Activated CD4-positive, alpha-beta memory T cell treated with anti-CD3 and anti-CD28 coated beads for 36 hours (primary cell): Measurements from ENCODE around the gene CYTH1. TPM values are rescaled to one million over a fixed set of nuclear protein-coding genes. Genes with fewer than 3 reads are reported as not detected.
"Not testable (repeated sequence)": the region's sequence is repeated elsewhere in the genome, so short reads cannot be mapped to it uniquely, and the experiment has no call there.

Experiments used
- CTCF ChIA-PET: fragments of 350-600 bp; sonication (Branson Sonifier 250); formaldehyde crosslinking; loops from one replicate; lab custom pipeline; 2021; ENCODE audit warnings: antibody characterized with exemption, inconsistent platforms; lab: Charles Lee
- POLR2A ChIA-PET: fragments of 350-600 bp; sonication (Branson Sonifier 250); formaldehyde crosslinking; loops from one replicate; lab custom pipeline; 2021; ENCODE audit warnings: antibody characterized with exemption; lab: Charles Lee
- DNase-seq: peaks from one replicate; pipeline ENCODE4 v3.0.0-alpha.2; 2020
- H3K27ac Mint-ChIP-seq: one replicate; pipeline ENCODE4 v1.8.0; 2021; ENCODE audit warnings: mixed read lengths
- H3K27me3 Mint-ChIP-seq: one replicate; pipeline ENCODE4 v1.8.0; 2021; ENCODE audit warnings: mixed read lengths
- H3K36me3 Mint-ChIP-seq: one replicate; pipeline ENCODE4 v1.8.0; 2021; ENCODE audit warnings: mixed read lengths
- H3K4me1 Mint-ChIP-seq: one replicate; pipeline ENCODE4 v1.8.0; 2021; ENCODE audit warnings: low read depth, mixed read lengths
- H3K4me3 Mint-ChIP-seq: one replicate; pipeline ENCODE4 v1.8.0; 2021; ENCODE audit warnings: mild to moderate bottlenecking, mixed read lengths
- H3K9me3 Mint-ChIP-seq: one replicate; pipeline ENCODE4 v1.8.0; 2021; ENCODE audit warnings: mixed read lengths
- intact Hi-C: fragments of 100-400 bp; cut with micrococcal nuclease; formaldehyde crosslinking; loops from one replicate; pipeline ENCODE4 v1.15.1; 2023
- total RNA-seq, 2 experiments: library from RNA; stranded (reverse); gene quantifications; one replicate each; pipeline ENCODE4 v1.2.3, GENCODE V29; 2021

Gene CYTH1
- total RNA-seq, 2 experiments from 2014 or later, result 184 to 204 TPM

- peaks cover 18% of the 10 kb centered on the region for H3K36me3 Mint-ChIP-seq
- no peaks in the 10 kb centered on the region for H3K9me3 Mint-ChIP-seq
- POLR2A ChIA-PET, result interaction anchor here (0.9 to 2.5 kb wide), 5 partner anchors 9 to 38 kb away, joined by 4 to 14 read pairs (median 6); no protein-coding TSS in a partner anchor
- no peaks in the 10 kb centered on the region for H3K27me3 Mint-ChIP-seq
- CTCF ChIA-PET, result interaction anchor here (0.6 to 4.3 kb wide), 8 partner anchors 15 to 287 kb away, joined by 3 to 22 read pairs (median 4); no protein-coding TSS in a partner anchor
- H3K4me3 Mint-ChIP-seq, result no peak overlapping the region
- intact Hi-C loops, result no loop called here
- H3K4me1 Mint-ChIP-seq, result peaks cover 49% of the 10 kb centered on the region
- DNase-seq, result no peak
- peak overlapping the region; percentile 28 for H3K27ac Mint-ChIP-seq
These were observed 2.3 kb upstream of the CYTH1 start for GRCh38 chr17:78784352-78784751.

GRCh38 chr17:78783711-78784324 lies 1.7 kb upstream of the CYTH1 start:
- POLR2A ChIA-PET, result interaction anchor here (0.9 to 2.5 kb wide), 4 partner anchors 9 to 39 kb away, joined by 5 to 14 read pairs (median 8); no protein-coding TSS in a partner anchor

GRCh38 chr17:78781104-78781892 lies 775 bp downstream of the CYTH1 start:
- CTCF ChIA-PET, result interaction anchor here (1.1 to 1.7 kb wide), 4 partner anchors 13 to 35 kb away, joined by 3 to 6 read pairs (median 4); no protein-coding TSS in a partner anchor

More at GRCh38 chr17:78783711-78784324, 1.7 kb upstream of the CYTH1 start:
- peaks cover 21% of the 10 kb centered on the region for H3K36me3 Mint-ChIP-seq
- H3K4me3 Mint-ChIP-seq, result peak overlapping the region; percentile 17
- DNase-seq, result no peak
- CTCF ChIA-PET, result interaction anchor here (0.6 to 4.3 kb wide), 8 partner anchors 15 to 287 kb away, joined by 3 to 22 read pairs (median 4); no protein-coding TSS in a partner anchor
- H3K27ac Mint-ChIP-seq, result peak overlapping the region; percentile 28
- H3K9me3 Mint-ChIP-seq, result no peaks in the 10 kb centered on the region
- peaks cover 48% of the 10 kb centered on the region for H3K4me1 Mint-ChIP-seq
- intact Hi-C loops, result loop anchor here (2.0 kb wide), 1 partner anchor 57 kb away; the partner anchor contains the start of gene USP36
- no peaks in the 10 kb centered on the region for H3K27me3 Mint-ChIP-seq

GRCh38 chr17:78780335-78780734 lies 1.7 kb downstream of the CYTH1 start:
- Mint-ChIP-seq H3K9me3 (no peaks in the 10 kb centered on the region), H3K4me3 (peak overlapping the region; percentile 90), H3K36me3 (peaks cover 25% of the 10 kb centered on the region), H3K27ac (peak overlapping the region; percentile 98), H3K27me3 (no peaks in the 10 kb centered on the region), H3K4me1 (peaks cover 47% of the 10 kb centered on the region)
- ChIA-PET CTCF (interaction anchor here (0.6 to 1.7 kb wide), 6 partner anchors 12 to 34 kb away, joined by 3 to 6 read pairs (median 4); no protein-coding TSS in a partner anchor), POLR2A (interaction anchor here (0.5 to 18.3 kb wide), 17 partner anchors 8 to 422 kb away, joined by 3 to 481 read pairs (median 5); no protein-coding TSS in a partner anchor)
- intact Hi-C loops, result no loop called here
- DNase-seq, result peak; percentile 46

More at GRCh38 chr17:78781104-78781892, 775 bp downstream of the CYTH1 start:
- Mint-ChIP-seq H3K27me3 (no peaks in the 10 kb centered on the region), H3K4me1 (peaks cover 46% of the 10 kb centered on the region), H3K27ac (peak overlapping the region; percentile 98), H3K36me3 (peaks cover 22% of the 10 kb centered on the region), H3K9me3 (no peaks in the 10 kb centered on the region), H3K4me3 (peak overlapping the region; percentile 90)
- intact Hi-C loops, result no loop called here
- POLR2A ChIA-PET, result interaction anchor here (0.6 to 18.3 kb wide), 12 partner anchors 8 to 423 kb away, joined by 3 to 481 read pairs (median 5); no protein-coding TSS in a partner anchor
- DNase-seq, result peak; percentile 58

- CTCF ChIA-PET, result interaction anchor here (0.6 to 1.7 kb wide), 4 partner anchors 19 to 33 kb away, joined by 3 to 6 read pairs (median 4); no protein-coding TSS in a partner anchor
- Mint-ChIP-seq H3K4me1 (peaks cover 45% of the 10 kb centered on the region), H3K27ac (peak overlapping the region; percentile 98), H3K9me3 (no peaks in the 10 kb centered on the region), H3K36me3 (peaks cover 29% of the 10 kb centered on the region), H3K27me3 (no peaks in the 10 kb centered on the region), H3K4me3 (peak overlapping the region; percentile 90)
- POLR2A ChIA-PET, result interaction anchor here (0.5 to 18.3 kb wide), 14 partner anchors 8 to 1058 kb away, joined by 3 to 481 read pairs (median 5); no protein-coding TSS in a partner anchor
- DNase-seq, result peak; percentile 79
- intact Hi-C loops, result loop anchor here (1.0 to 5.0 kb wide), 2 partner anchors 32 to 43 kb away; no protein-coding TSS in a partner anchor
These were observed 2.2 kb downstream of the CYTH1 start for GRCh38 chr17:78779850-78780249.

- H3K27ac Mint-ChIP-seq, result peak overlapping the region; percentile 98
- H3K9me3 Mint-ChIP-seq, H3K27me3 Mint-ChIP-seq, DNase-seq: not testable (repeated sequence)
- intact Hi-C loops, result loop anchor here (1.0 to 5.0 kb wide), 2 partner anchors 31 to 42 kb away; no protein-coding TSS in a partner anchor
- ChIA-PET POLR2A (interaction anchor here (0.6 to 18.3 kb wide), 11 partner anchors 7 to 1058 kb away, joined by 3 to 481 read pairs (median 7); no protein-coding TSS in a partner anchor), CTCF (interaction anchor here (1.7 kb wide), 1 partner anchor 31 kb away, joined by 6 read pairs; no protein-coding TSS in a partner anchor)
- H3K4me3 Mint-ChIP-seq, result peak overlapping the region; percentile 90
- H3K36me3 Mint-ChIP-seq, result peaks cover 34% of the 10 kb centered on the region
- H3K4me1 Mint-ChIP-seq, result peaks cover 47% of the 10 kb centered on the region
These were observed 2.8 kb downstream of the CYTH1 start for GRCh38 chr17:78779286-78779651.

GRCh38 chr17:78777881-78778280 lies 4.2 kb downstream of the CYTH1 start:
- ChIA-PET CTCF (no interaction called here), POLR2A (interaction anchor here (1.0 to 18.3 kb wide), 5 partner anchors 9 to 400 kb away, joined by 3 to 481 read pairs (median 6); partner anchors contain the start of gene PGS1)
- intact Hi-C loops, result loop anchor here (1.0 to 5.0 kb wide), 2 partner anchors 27 to 41 kb away; no protein-coding TSS in a partner anchor
- Mint-ChIP-seq H3K4me1 (peaks cover 43% of the 10 kb centered on the region), H3K27ac (peak overlapping the region; percentile 99), H3K4me3 (peak overlapping the region; percentile 66), H3K9me3 (no peaks in the 10 kb centered on the region), H3K27me3 (no peaks in the 10 kb centered on the region), H3K36me3 (peaks cover 40% of the 10 kb centered on the region)
- DNase-seq, result peak; percentile 58

- intact Hi-C loops, result loop anchor here (1.0 to 5.0 kb wide), 4 partner anchors 17 to 42 kb away; no protein-coding TSS in a partner anchor
- ChIA-PET POLR2A (interaction anchor here (0.9 to 18.3 kb wide), 7 partner anchors 8 to 393 kb away, joined by 3 to 481 read pairs (median 5); no protein-coding TSS in a partner anchor), CTCF (interaction anchor here (0.7 to 1.5 kb wide), 5 partner anchors 11 to 28 kb away, joined by 3 to 6 read pairs (median 4); no protein-coding TSS in a partner anchor)
- peak overlapping the region; percentile 99 for H3K27ac Mint-ChIP-seq
- H3K9me3 Mint-ChIP-seq, result no peaks in the 10 kb centered on the region
- peaks cover 59% of the 10 kb centered on the region for H3K4me1 Mint-ChIP-seq
- peak overlapping the region; percentile 82 for H3K4me3 Mint-ChIP-seq
- peak; percentile 89 for DNase-seq
- H3K27me3 Mint-ChIP-seq, result no peaks in the 10 kb centered on the region
- H3K36me3 Mint-ChIP-seq, result peaks cover 43% of the 10 kb centered on the region
These were observed 7.0 kb downstream of the CYTH1 start for GRCh38 chr17:78774956-78775571.

- Mint-ChIP-seq H3K27me3 (no peaks in the 10 kb centered on the region), H3K36me3 (peaks cover 38% of the 10 kb centered on the region), H3K4me1 (peaks cover 55% of the 10 kb centered on the region), H3K27ac (peak overlapping the region; percentile 99), H3K4me3 (peak overlapping the region; percentile 82), H3K9me3 (no peaks in the 10 kb centered on the region)
- peak; percentile 57 for DNase-seq
- intact Hi-C loops, result no loop called here
- ChIA-PET POLR2A (interaction anchor here (1.1 to 18.3 kb wide), 5 partner anchors 10 to 414 kb away, joined by 3 to 481 read pairs (median 5); partner anchors contain the start of gene SOCS3), CTCF (interaction anchor here (0.8 to 1.5 kb wide), 3 partner anchors 15 to 26 kb away, joined by 3 to 4 read pairs (median 4); no protein-coding TSS in a partner anchor)
These were observed 7.6 kb downstream of the CYTH1 start for GRCh38 chr17:78774453-78774852.

- Mint-ChIP-seq H3K27ac (peak overlapping the region; percentile 99), H3K4me1 (peaks cover 42% of the 10 kb centered on the region), H3K27me3 (no peaks in the 10 kb centered on the region), H3K36me3 (peaks cover 29% of the 10 kb centered on the region), H3K4me3 (peak overlapping the region; percentile 79), H3K9me3 (no peaks in the 10 kb centered on the region)
- intact Hi-C loops, result loop anchor here (1.0 to 2.0 kb wide), 2 partner anchors 13 to 47 kb away; no protein-coding TSS in a partner anchor
- ChIA-PET POLR2A (interaction anchor here (0.5 to 18.3 kb wide), 9 partner anchors 8 to 63 kb away, joined by 3 to 481 read pairs (median 4); partner anchors contain the start of gene CYTH1), CTCF (interaction anchor here (0.7 to 4.3 kb wide), 7 partner anchors 9 to 36 kb away, joined by 3 to 29 read pairs (median 3); no protein-coding TSS in a partner anchor)
- DNase-seq, result no peak
These were observed 10.2 kb downstream of the CYTH1 start for GRCh38 chr17:78771758-78772382.
